Peyer's patch (tissue), 4 donors: ENCODE measurements around the gene CYP11A1. TPM values are rescaled to one million over a fixed set of nuclear protein-coding genes. Genes with fewer than 3 reads are reported as not detected.

ENCODE experiments used
- DNase-seq, 3 donors: peaks; one replicate each; pipeline ENCODE4 v3.0.0-alpha.2; 2017 to 2019
- H3K27ac ChIP-seq, 4 donors: fragments of 200-600 bp; sonication (generic); one replicate each; pipeline ENCODE4 v1.5.1; 2016 to 2019
- H3K27me3 ChIP-seq, 2 donors: fragments of 200-600 bp; sonication (generic); one replicate each; pipeline ENCODE4 v1.5.1; 2019
- H3K36me3 ChIP-seq, 3 donors: fragments of 200-600 bp; sonication (generic); one replicate each; pipeline ENCODE4 v1.5.1; 2016 to 2019
- H3K4me1 ChIP-seq, 4 donors: fragments of 200-600 bp; sonication (generic); one replicate each; pipeline ENCODE4 v1.5.1; 2016 to 2019
- H3K4me3 ChIP-seq, 4 donors: fragments of 200-600 bp; sonication (generic); 1 replicate in 3 of 4; 2 replicates in 1 of 4; pipeline ENCODE4 v1.5.1; 2016 to 2019; ENCODE audit warnings: mild to moderate bottlenecking in 1 of 4
- H3K9me3 ChIP-seq, 4 donors: fragments of 200-600 bp; sonication (generic); one replicate each; pipeline ENCODE4 v1.5.1; 2016 to 2019; ENCODE audit warnings: mild to moderate bottlenecking in 1 of 4
- CTCF ChIP-seq, 6 experiments: fragments of 450-650 bp in 4 of 6; fragments of 200-600 bp in 2 of 6; sonication (generic) in 1 of 6; IDR thresholded peaks; one replicate each; pipeline ENCODE4 v1.5.1; 2017 to 2019; ENCODE audit warnings: antibody characterized with exemption in 6 of 6, mild to moderate bottlenecking in 3 of 6, moderate library complexity in 1 of 6
- POLR2A ChIP-seq, 2 donors: fragments of 450-650 bp; IDR thresholded peaks; one replicate each; pipeline ENCODE4 v1.5.1; 2017; ENCODE audit warnings: antibody characterized with exemption in 2 of 2, mild to moderate bottlenecking in 2 of 2, moderate library complexity in 2 of 2
- total RNA-seq, 4 donors: library from RNA; depleted of rRNA; stranded (reverse); fragments of >200 nt; gene quantifications; one replicate each; pipeline ENCODE4 v1.1.0, GENCODE V29; 2016

CYP11A1 gene
- total RNA-seq, 4 donors from 2014 or later = 0.88 to 6.6 (median 3.3) TPM

GRCh38 chr15:74380361-74381189 is 13.1 kb upstream of the CYP11A1 start:
- DNase-seq = peak in 2 of 3 donors; percentile 14 to 23
- H3K4me3 ChIP-seq = no peak overlapping the region
- no peaks in the 10 kb centered on the region for H3K27me3 ChIP-seq
- no peaks in the 10 kb centered on the region for H3K9me3 ChIP-seq
- H3K27ac ChIP-seq = no peak overlapping the region
- H3K4me1 ChIP-seq = peaks cover 0 to 30% (median 20%) of the 10 kb centered on the region in 4 donors
- H3K36me3 ChIP-seq = no peaks in the 10 kb centered on the region
- TF ChIP-seq POLR2A (IDR thresholded peaks at IDR 0.05) (no peak), CTCF (IDR thresholded peaks at IDR 0.05) (no peak)

GRCh38 chr15:74378848-74379247 is 11.4 kb upstream of the CYP11A1 start:
- Histone ChIP-seq H3K4me1 (peaks cover 0 to 16% (median 8%) of the 10 kb centered on the region in 4 donors), H3K27ac (no peak overlapping the region), H3K27me3 (no peaks in the 10 kb centered on the region), H3K4me3 (no peak overlapping the region), H3K36me3 (no peaks in the 10 kb centered on the region), H3K9me3 (no peaks in the 10 kb centered on the region)
- DNase-seq = peak in 1 of 3 donors; percentile 34
- TF ChIP-seq POLR2A (IDR thresholded peaks at IDR 0.05) (no peak), CTCF (IDR thresholded peaks at IDR 0.05) (no peak)

GRCh38 chr15:74377831-74378766 is 10.7 kb upstream of the CYP11A1 start:
- Histone ChIP-seq H3K27ac (no peak overlapping the region), H3K4me1 (peaks cover 0 to 15% (median 6%) of the 10 kb centered on the region in 4 donors), H3K9me3 (no peaks in the 10 kb centered on the region), H3K36me3 (no peaks in the 10 kb centered on the region), H3K4me3 (no peak overlapping the region), H3K27me3 (no peaks in the 10 kb centered on the region)
- TF ChIP-seq POLR2A (IDR thresholded peaks at IDR 0.05) (no peak), CTCF (IDR thresholded peaks at IDR 0.05) (no peak)
- peak in 1 of 3 donors; percentile 26 for DNase-seq

- DNase-seq = peak in 1 of 3 donors; percentile 18
- Histone ChIP-seq H3K4me1 (peaks cover 0 to 8% (median 2%) of the 10 kb centered on the region in 4 donors), H3K9me3 (no peaks in the 10 kb centered on the region), H3K4me3 (no peak overlapping the region), H3K27ac (no peak overlapping the region), H3K27me3 (no peaks in the 10 kb centered on the region), H3K36me3 (no peaks in the 10 kb centered on the region)
- TF ChIP-seq POLR2A (IDR thresholded peaks at IDR 0.05) (no peak), CTCF (IDR thresholded peaks at IDR 0.05) (no peak)
Measured at GRCh38 chr15:74376825-74377581, 9.6 kb upstream of the CYP11A1 start.

- H3K36me3 ChIP-seq = no peaks in the 10 kb centered on the region
- DNase-seq = peak in 1 of 3 donors; percentile 28
- no peak overlapping the region for H3K27ac ChIP-seq
- peaks cover 0 to 8% (median 2%) of the 10 kb centered on the region in 4 donors for H3K4me1 ChIP-seq
- H3K9me3 ChIP-seq = no peaks in the 10 kb centered on the region
- no peak overlapping the region for H3K4me3 ChIP-seq
- TF ChIP-seq POLR2A (IDR thresholded peaks at IDR 0.05) = no peak
- TF ChIP-seq CTCF (IDR thresholded peaks at IDR 0.05) = no peak
- H3K27me3 ChIP-seq = no peaks in the 10 kb centered on the region
Measured at GRCh38 chr15:74376226-74376625, 8.8 kb upstream of the CYP11A1 start.
